ENCODE data around the gene R3HDM2.

DNA sequence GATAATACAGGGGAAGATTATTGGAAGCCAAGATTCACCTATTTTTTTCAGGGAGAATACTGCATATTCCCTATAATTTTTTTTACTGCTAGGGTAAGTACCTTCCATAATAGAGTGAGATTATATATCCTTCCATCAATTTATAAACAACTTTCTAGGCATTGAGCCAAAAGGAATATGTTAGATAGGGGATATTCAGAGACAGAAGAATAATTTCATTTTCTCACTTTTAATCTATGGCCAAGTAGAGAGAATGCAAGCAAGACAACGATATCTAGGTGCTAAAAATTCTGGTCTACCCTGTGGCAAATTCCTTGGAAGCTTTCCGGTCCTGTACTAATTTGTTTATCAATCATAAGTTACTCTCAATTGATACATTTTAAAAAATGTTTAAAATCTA is 110.2 kb downstream of the R3HDM2 start:
- TF ChIP-seq POLR2A (IDR thresholded peaks at IDR 0.05) (no peak), EP300 (IDR thresholded peaks at IDR 0.05) (no peak)
